Loucy (cell line): Measurements from ENCODE around the gene KYNU.
"Not testable (repeated sequence)": the region's sequence is repeated elsewhere in the genome, so short reads cannot be mapped to it uniquely, and the experiment has no call there.

Experiments
- EZH2phosphoT487 ChIP-seq: fragments of 200-600 bp; IDR thresholded peaks from 2 replicates; pipeline ENCODE4 v1.6.1; 2018; ENCODE audit warnings: antibody characterized with exemption, mild to moderate bottlenecking, moderate library complexity, borderline replicate concordance
- TF ChIP-seq, protein P1 (sequence below): fragments of 200-600 bp; sonication (generic); conservative IDR thresholded peaks from 2 replicates; pipeline ENCODE4 v1.5.1; 2014; ENCODE audit warnings: mild to moderate bottlenecking, antibody characterized with exemption, low read length

GRCh38 chr2:142950323-142950722 lies 72.9 kb downstream of the KYNU start:
- TF ChIP-seq, protein P1, sequence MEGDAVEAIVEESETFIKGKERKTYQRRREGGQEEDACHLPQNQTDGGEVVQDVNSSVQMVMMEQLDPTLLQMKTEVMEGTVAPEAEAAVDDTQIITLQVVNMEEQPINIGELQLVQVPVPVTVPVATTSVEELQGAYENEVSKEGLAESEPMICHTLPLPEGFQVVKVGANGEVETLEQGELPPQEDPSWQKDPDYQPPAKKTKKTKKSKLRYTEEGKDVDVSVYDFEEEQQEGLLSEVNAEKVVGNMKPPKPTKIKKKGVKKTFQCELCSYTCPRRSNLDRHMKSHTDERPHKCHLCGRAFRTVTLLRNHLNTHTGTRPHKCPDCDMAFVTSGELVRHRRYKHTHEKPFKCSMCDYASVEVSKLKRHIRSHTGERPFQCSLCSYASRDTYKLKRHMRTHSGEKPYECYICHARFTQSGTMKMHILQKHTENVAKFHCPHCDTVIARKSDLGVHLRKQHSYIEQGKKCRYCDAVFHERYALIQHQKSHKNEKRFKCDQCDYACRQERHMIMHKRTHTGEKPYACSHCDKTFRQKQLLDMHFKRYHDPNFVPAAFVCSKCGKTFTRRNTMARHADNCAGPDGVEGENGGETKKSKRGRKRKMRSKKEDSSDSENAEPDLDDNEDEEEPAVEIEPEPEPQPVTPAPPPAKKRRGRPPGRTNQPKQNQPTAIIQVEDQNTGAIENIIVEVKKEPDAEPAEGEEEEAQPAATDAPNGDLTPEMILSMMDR: not testable (repeated sequence)
- not testable (repeated sequence) for TF ChIP-seq EZH2phosphoT487
